Mesendoderm (in vitro differentiated cells): Measurements from ENCODE around the gene NKD1.
A peak's percentile ranks its signal among the peaks of the same experiment; 100 is the strongest.
"Not testable (repeated sequence)": the region's sequence is repeated elsewhere in the genome, so short reads cannot be mapped to it uniquely, and the experiment has no call there.

Experiments
- DNase-seq: peaks from one replicate; pipeline ENCODE4 v3.0.0; 2013
- H2AK5ac ChIP-seq: 2 replicates; pipeline ENCODE4 v1.6.1; 2013; ENCODE audit warnings: low read length, inconsistent platforms
- H2BK120ac ChIP-seq: 2 replicates; pipeline ENCODE4 v1.6.1; 2013; ENCODE audit warnings: low read depth, mild to moderate bottlenecking, low read length, moderate library complexity, mixed read lengths
- H2BK15ac ChIP-seq: replicated peaks from 2 replicates; pipeline ENCODE4 v1.6.1; 2013; ENCODE audit warnings: low read depth, mild to moderate bottlenecking, moderate library complexity
- H2BK5ac ChIP-seq: 2 replicates; pipeline ENCODE4 v1.6.1; 2013; ENCODE audit warnings: low read length, inconsistent platforms
- H3K18ac ChIP-seq: 2 replicates; pipeline ENCODE4 v1.6.1; 2013; ENCODE audit warnings: mild to moderate bottlenecking, low read length, mixed read lengths
- H3K23ac ChIP-seq: one replicate; pipeline ENCODE4 v1.6.1; 2013; ENCODE audit warnings: low read length
- H3K27ac ChIP-seq: 2 replicates; pipeline ENCODE4 v1.5.1; 2013; ENCODE audit warnings: low read depth, mild to moderate bottlenecking, inconsistent platforms, low read length, moderate library complexity
- H3K27me3 ChIP-seq: 2 replicates; pipeline ENCODE4 v1.6.1; 2013; ENCODE audit warnings: low read length, control low read depth, mild to moderate bottlenecking, inconsistent platforms; ENCODE audit not compliant: insufficient read depth, poor library complexity
- H3K36me3 ChIP-seq: 2 replicates; pipeline ENCODE4 v1.6.1; 2013; ENCODE audit warnings: low read length, inconsistent platforms; ENCODE audit not compliant: control insufficient read depth, insufficient read depth
- H3K4ac ChIP-seq: one replicate; pipeline ENCODE4 v1.6.1; 2013; ENCODE audit warnings: low read depth, mild to moderate bottlenecking, low read length, moderate library complexity
- H3K4me1 ChIP-seq: 2 replicates; pipeline ENCODE4 v1.6.1; 2013; ENCODE audit warnings: low read depth, low read length, inconsistent platforms; ENCODE audit not compliant: control insufficient read depth
- H3K4me2 ChIP-seq: 2 replicates; pipeline ENCODE4 v1.6.1; 2013; ENCODE audit warnings: low read length
- H3K4me3 ChIP-seq: 2 replicates; pipeline ENCODE4 v1.5.1; 2013; ENCODE audit warnings: mild to moderate bottlenecking, low read length
- H3K56ac ChIP-seq: one replicate; pipeline ENCODE4 v1.6.1; 2013; ENCODE audit warnings: low read length
- H3K79me1 ChIP-seq: 2 replicates; pipeline ENCODE4 v1.6.1; 2013; ENCODE audit warnings: low read length, inconsistent platforms
- H3K79me2 ChIP-seq: 2 replicates; pipeline ENCODE4 v1.6.1; 2013; ENCODE audit warnings: mild to moderate bottlenecking, low read length; ENCODE audit not compliant: control insufficient read depth, insufficient read depth
- H3K9ac ChIP-seq: 2 replicates; pipeline ENCODE4 v1.6.1; 2013; ENCODE audit warnings: low read length, inconsistent platforms
- H4K5ac ChIP-seq: one replicate; pipeline ENCODE4 v1.6.1; 2013; ENCODE audit warnings: low read length
- H4K8ac ChIP-seq: one replicate; pipeline ENCODE4 v1.6.1; 2013; ENCODE audit warnings: low read depth, mild to moderate bottlenecking, control low read depth, low read length, moderate library complexity
- WGBS: extraction: QIAGEN DNeasy Blood & Tissue Kit; methylation state at CpG from one replicate; pipeline ENCODE4 v1.1.7; 2013; ENCODE audit warnings: low lambda C conversion rate, missing lambda C conversion rate; ENCODE audit not compliant: insufficient coverage; ENCODE audit errors: extremely low coverage; 5-methylcytosine and 5-hydroxymethylcytosine counted together

The NKD1 gene

DNA sequence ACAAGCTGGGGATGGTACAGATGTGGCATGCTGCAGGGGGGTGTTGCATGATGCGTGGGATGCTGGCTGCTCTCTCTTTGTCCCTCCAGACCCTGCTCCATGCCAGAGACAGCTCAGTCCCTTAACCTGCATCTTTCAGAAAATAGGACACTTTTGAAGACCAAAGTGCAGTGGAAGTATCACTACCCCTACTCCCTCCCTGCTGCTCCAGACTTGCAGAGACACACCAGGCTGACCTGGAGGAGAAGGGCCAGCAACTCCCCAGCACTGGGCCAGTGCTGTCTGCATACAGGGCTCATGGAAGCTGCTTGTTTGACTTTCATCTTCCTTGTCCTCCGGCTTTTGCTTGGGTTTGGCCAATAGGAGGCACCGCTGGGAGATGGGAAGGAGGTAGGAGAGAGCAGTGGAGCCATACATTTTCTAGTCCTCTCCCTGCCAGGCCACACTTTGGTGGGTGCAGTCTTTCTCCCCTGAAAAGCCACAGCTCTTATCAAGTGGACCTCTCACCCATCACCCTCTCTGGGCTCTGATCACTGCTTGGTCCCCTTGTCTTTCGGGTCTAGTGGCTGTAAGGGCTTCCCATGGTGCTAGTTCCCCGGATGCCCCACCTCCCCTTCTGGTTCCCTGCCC is 46.1 kb upstream of the NKD1 start:
- DNase-seq, result no peak
- no CpG with 5 or more reads among the region's 5 CpGs for WGBS

DNA sequence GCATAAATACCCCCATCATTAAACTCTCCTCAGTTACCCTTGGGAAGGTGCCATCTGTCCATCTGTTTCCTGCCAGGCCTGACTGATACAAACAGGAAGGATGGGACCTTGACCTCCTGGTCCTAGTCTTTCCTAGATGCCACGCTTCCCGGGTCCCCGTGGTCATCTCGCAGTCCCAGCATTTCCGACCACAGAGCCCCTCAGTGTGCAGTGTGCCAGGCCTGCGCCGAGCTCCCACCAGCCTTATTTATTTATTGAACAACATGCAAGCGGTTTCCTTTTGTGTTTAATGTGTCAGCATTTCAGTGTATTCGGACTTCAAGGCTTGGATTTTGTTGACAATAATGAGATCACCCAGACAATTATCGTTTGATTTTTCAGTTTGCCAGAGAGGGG is 45.6 kb upstream of the NKD1 start:
- no CpG with 5 or more reads among the region's 10 CpGs for WGBS
- Histone ChIP-seq H2BK15ac (no peak overlapping the region), H3K79me1 (no peaks in the 10 kb centered on the region), H3K27ac (no peak overlapping the region), H4K5ac (no peak overlapping the region), H3K79me2 (no peaks in the 10 kb centered on the region), H2BK5ac (no peak overlapping the region), H3K4me3 (no peak overlapping the region), H3K56ac (no peak overlapping the region), H3K4me2 (no peak overlapping the region), H3K23ac (no peak overlapping the region), H3K4ac (no peak overlapping the region), H4K8ac (no peak overlapping the region), H3K18ac (no peak overlapping the region), H3K9ac (no peak overlapping the region), H3K27me3 (no peaks in the 10 kb centered on the region), H2BK120ac (no peak overlapping the region), H3K4me1 (no peaks in the 10 kb centered on the region), H2AK5ac (no peak overlapping the region), H3K36me3 (no peaks in the 10 kb centered on the region)
- no peak for DNase-seq

More for the DNA sequence above, 46.1 kb upstream of the NKD1 start:
- Histone ChIP-seq H3K4me2 (no peak overlapping the region), H3K4me1 (no peaks in the 10 kb centered on the region), H3K79me1 (no peaks in the 10 kb centered on the region), H4K8ac (no peak overlapping the region), H3K4ac (no peak overlapping the region), H3K36me3 (no peaks in the 10 kb centered on the region), H3K27ac (no peak overlapping the region), H2AK5ac (no peak overlapping the region), H3K9ac (no peak overlapping the region), H3K18ac (no peak overlapping the region), H3K56ac (no peak overlapping the region), H3K79me2 (no peaks in the 10 kb centered on the region), H2BK15ac (no peak overlapping the region), H2BK120ac (no peak overlapping the region), H3K27me3 (no peaks in the 10 kb centered on the region), H3K23ac (no peak overlapping the region), H3K4me3 (no peak overlapping the region), H2BK5ac (no peak overlapping the region), H4K5ac (no peak overlapping the region)

DNA sequence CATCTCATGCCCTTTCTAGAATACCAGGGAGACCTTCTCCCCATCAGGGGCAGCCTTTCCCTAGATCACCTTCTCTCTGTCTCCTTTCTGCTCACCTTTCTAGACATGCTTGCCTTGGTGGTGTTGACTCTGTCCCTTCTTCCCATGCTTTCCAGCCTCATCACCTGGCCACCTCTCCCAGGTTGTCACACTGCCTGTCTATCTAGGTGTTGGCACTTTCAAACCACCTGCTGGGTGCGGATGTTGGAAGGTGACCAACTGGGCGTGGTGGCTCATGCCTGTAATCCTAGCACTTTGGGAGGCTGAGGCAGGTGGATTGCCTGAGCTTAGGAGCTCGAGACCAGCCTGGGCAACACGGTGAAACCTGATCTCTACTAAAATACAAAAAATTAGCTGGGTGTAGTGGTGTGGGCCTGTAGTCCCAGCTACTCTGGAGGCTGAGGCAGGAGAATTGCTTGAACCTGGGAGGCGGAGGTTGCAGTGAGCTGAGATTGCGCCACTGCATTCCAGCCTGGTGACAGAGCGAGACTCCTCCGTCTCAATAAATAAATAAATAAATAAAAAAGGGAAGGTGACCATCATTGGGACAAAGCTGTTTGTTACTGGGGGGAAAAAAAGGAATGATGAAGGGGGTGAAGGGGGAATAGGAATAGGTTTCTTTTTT is 44.2 kb upstream of the NKD1 start:
- WGBS, result no CpG with 5 or more reads among the region's 8 CpGs
- H2AK5ac ChIP-seq, H4K8ac ChIP-seq, H3K23ac ChIP-seq, H3K36me3 ChIP-seq, H3K4me1 ChIP-seq, H3K18ac ChIP-seq, H2BK5ac ChIP-seq, H3K4ac ChIP-seq, H3K9ac ChIP-seq, H3K27me3 ChIP-seq, H3K79me1 ChIP-seq, H2BK120ac ChIP-seq, DNase-seq, H2BK15ac ChIP-seq, H4K5ac ChIP-seq, H3K56ac ChIP-seq, H3K79me2 ChIP-seq, H3K4me2 ChIP-seq, H3K4me3 ChIP-seq, H3K27ac ChIP-seq: not testable (repeated sequence)

DNA sequence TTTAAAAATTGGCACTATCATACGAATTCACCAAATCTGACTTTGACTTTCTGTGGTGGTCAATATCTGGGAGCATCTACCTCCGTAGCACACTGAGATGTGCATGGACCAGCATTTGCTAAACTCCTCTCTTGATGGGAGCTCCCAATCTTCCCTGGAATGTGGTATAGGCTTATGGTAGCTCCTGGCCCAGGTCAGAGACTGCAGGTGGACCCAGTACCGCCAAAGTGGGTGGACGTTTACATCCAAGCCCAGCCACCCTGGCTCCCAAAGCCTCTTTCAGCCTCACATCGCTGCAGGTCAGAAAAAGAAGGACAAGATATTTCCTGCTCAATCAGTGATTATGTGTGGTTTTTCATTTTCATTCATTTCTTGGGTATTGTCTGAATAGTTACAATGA is 43.1 kb upstream of the NKD1 start:
- WGBS, result no CpG with 5 or more reads among the region's 5 CpGs

DNA sequence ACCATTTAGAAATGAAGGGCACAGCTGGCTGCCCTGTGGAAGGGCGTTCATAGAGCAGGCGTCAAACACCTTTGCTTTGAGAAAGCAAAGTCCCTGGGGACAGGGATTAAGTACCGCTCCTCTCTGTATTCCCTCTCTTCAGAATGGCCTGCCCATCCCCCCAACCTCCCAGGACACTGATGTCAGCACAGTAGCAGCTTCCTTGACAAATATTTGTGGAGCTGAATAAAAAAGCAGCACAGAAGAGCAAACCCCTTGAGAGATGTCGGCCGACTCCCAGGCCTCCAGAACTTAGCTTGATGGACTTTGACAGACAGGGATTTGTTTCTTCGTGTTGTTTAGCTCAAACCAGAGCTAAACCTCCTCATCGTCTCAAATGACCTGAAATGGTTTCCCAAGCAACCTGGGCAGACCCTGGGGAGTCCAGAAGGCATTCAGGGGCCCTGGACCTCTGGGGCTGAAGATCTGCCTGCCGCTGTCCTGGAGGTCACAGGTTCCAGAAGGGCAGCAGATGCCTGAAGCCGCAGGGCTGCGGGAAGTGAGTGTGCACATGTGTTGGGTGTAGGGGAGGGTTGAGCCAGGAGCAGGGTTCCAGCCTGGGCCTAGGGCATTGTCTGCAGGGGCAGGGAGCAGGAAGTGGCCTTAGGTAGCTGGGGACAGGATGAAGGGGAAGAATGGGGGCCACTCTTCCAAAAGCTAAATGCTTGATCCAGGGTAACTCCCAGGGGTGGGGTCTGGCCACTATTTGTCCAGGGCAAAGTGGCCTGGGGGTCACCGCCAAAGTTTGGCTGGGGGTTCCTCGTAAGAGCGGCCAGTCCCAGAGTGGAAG is 42.3 kb upstream of the NKD1 start:
- peak; percentile 87 for DNase-seq
- no CpG with 5 or more reads among the region's 13 CpGs for whole genome bisulfite sequencing

More for the DNA sequence above, 43.1 kb upstream of the NKD1 start:
- Histone ChIP-seq H2BK15ac (no peak overlapping the region), H3K4ac (no peak overlapping the region), H2BK120ac (no peak overlapping the region), H2AK5ac (no peak overlapping the region), H3K4me2 (no peak overlapping the region), H3K79me1 (no peaks in the 10 kb centered on the region), H3K9ac (no peak overlapping the region), H3K23ac (no peak overlapping the region), H3K56ac (no peak overlapping the region), H3K79me2 (no peaks in the 10 kb centered on the region), H3K27me3 (no peaks in the 10 kb centered on the region), H3K18ac (no peak overlapping the region), H3K4me3 (no peak overlapping the region), H4K8ac (no peak overlapping the region), H3K36me3 (no peaks in the 10 kb centered on the region), H3K4me1 (no peaks in the 10 kb centered on the region), H2BK5ac (no peak overlapping the region), H3K27ac (no peak overlapping the region), H4K5ac (no peak overlapping the region)
- DNase-seq, result no peak

More for the DNA sequence above, 42.3 kb upstream of the NKD1 start:
- Histone ChIP-seq H3K27ac (no peak overlapping the region), H3K56ac (no peak overlapping the region), H2BK5ac (no peak overlapping the region), H2AK5ac (no peak overlapping the region), H3K4ac (peak overlapping the region; percentile 19), H3K23ac (no peak overlapping the region), H2BK15ac (no peak overlapping the region), H2BK120ac (no peak overlapping the region), H3K9ac (no peak overlapping the region), H3K36me3 (no peaks in the 10 kb centered on the region), H4K8ac (no peak overlapping the region), H3K4me3 (no peak overlapping the region), H3K27me3 (no peaks in the 10 kb centered on the region), H4K5ac (no peak overlapping the region), H3K79me2 (no peaks in the 10 kb centered on the region), H3K4me1 (no peaks in the 10 kb centered on the region), H3K4me2 (no peak overlapping the region), H3K18ac (peak overlapping the region; percentile 0), H3K79me1 (no peaks in the 10 kb centered on the region)
